ENCODE data around the gene FAM120B. TPM values are rescaled to one million over a fixed set of nuclear protein-coding genes. Genes with fewer than 3 reads are reported as not detected.

The FAM120B gene
- total RNA-seq, 2 experiments from 2014 or later = 23.9 to 25.0 TPM

DNA sequence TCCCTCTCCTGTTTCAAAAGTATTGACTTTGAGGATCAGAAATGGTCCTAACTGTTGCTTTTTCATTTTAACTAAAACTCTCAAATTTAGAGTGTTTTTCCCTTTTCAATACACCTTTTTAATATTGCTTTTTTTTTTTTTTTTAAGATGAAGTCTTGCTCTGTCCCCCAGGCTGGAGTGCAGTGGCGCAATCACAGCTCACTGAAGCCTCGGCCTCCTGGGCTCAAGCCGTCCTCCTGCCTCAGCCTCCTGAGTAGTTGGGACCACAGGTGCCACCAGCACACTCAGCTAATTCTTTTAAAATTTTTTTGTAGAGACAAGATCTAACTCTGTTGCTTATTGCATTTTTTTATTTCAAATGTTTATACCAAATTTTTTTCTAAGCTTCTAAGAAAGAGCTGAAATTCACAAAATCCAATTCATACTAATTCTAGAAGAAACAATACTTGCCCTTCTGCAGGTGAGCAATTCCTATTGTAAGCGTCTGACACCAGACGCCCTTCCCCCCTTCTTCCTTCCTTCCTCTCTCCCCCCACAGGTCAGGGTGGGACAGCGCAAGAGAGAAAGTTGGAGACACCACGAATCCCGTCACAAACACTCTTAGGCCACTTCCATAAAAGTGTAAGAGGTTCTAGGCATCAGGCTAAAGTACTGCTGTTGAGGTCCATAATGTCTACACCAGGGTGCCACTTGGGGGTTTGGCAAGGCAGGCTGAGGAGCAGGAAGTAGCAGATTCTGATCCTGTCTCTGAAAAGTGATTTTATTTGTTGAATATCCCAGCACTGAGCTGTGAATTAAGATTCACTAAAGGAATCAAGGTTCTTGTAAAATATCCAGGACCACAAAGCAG lies 28.4 kb upstream of the FAM120B start:
- Mint-ChIP-seq H3K27me3 (peaks cover 63% of the 10 kb centered on the region), H3K4me3 (no peak overlapping the region), H3K36me3 (ENCODE audit: low read depth) (no peaks in the 10 kb centered on the region), H3K27ac (no peak overlapping the region), H3K9me3 (no peaks in the 10 kb centered on the region), H3K4me1 (peaks cover 12% of the 10 kb centered on the region)
- CTCF ChIA-PET = interaction anchor here (0.6 kb wide), 1 partner anchor 10 kb away, joined by 3 read pairs; no protein-coding TSS in a partner anchor
- no peak for DNase-seq
- POLR2A ChIA-PET = no interaction called here

DNA sequence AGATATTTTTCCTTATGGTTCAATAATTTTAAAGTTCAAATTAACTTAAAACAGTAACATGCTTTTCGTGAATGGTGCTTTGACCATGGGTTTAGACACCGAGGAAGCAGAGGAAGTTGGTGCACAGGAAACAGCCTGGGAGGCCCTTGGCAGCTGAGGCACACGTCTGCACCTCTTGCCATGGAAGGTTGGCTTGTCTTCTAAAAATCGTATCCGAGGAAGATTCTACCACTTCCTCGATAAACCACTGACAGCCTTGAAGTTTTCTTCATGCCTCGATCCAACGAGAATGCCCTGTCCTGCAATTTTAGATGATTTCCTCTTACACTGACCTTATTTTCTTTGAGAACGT lies 27.8 kb upstream of the FAM120B start:
- DNase-seq = no peak
- POLR2A ChIA-PET = no interaction called here
- CTCF ChIA-PET = interaction anchor here (0.6 kb wide), 1 partner anchor 11 kb away, joined by 3 read pairs; no protein-coding TSS in a partner anchor
- Mint-ChIP-seq H3K36me3 (ENCODE audit: low read depth) (no peaks in the 10 kb centered on the region), H3K9me3 (no peaks in the 10 kb centered on the region), H3K27me3 (peaks cover 59% of the 10 kb centered on the region), H3K27ac (no peak overlapping the region), H3K4me3 (no peak overlapping the region), H3K4me1 (peaks cover 12% of the 10 kb centered on the region)

DNA sequence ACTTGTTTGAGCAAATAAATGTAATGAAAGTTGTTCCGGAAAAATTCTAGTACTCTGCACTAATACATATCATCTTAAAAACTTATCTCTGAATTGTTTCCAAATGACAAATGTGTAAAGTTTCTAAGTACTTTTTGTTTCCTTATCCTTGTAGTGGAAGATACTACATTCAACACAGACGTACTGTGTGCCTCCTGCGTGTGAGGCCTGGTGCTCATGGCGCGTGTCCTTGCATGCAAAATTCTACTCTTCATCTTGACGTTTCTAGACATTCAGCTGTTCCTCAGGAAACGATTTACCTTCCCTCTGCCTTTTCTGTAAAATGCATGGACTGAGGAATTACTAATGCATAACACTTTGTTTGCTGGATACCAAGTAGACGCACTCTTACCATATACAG lies 27.1 kb upstream of the FAM120B start:
- DNase-seq = no peak
- ChIA-PET POLR2A (interaction anchor here (1.0 kb wide), 1 partner anchor 11 kb away, joined by 3 read pairs; no protein-coding TSS in a partner anchor), CTCF (no interaction called here)
- peaks cover 54% of the 10 kb centered on the region for H3K27me3 Mint-ChIP-seq
- H3K9me3 Mint-ChIP-seq = no peaks in the 10 kb centered on the region
- H3K4me1 Mint-ChIP-seq = peaks cover 12% of the 10 kb centered on the region
- no peak overlapping the region for H3K4me3 Mint-ChIP-seq
- no peaks in the 10 kb centered on the region for H3K36me3 Mint-ChIP-seq (ENCODE audit: low read depth)
- no peak overlapping the region for H3K27ac Mint-ChIP-seq

DNA sequence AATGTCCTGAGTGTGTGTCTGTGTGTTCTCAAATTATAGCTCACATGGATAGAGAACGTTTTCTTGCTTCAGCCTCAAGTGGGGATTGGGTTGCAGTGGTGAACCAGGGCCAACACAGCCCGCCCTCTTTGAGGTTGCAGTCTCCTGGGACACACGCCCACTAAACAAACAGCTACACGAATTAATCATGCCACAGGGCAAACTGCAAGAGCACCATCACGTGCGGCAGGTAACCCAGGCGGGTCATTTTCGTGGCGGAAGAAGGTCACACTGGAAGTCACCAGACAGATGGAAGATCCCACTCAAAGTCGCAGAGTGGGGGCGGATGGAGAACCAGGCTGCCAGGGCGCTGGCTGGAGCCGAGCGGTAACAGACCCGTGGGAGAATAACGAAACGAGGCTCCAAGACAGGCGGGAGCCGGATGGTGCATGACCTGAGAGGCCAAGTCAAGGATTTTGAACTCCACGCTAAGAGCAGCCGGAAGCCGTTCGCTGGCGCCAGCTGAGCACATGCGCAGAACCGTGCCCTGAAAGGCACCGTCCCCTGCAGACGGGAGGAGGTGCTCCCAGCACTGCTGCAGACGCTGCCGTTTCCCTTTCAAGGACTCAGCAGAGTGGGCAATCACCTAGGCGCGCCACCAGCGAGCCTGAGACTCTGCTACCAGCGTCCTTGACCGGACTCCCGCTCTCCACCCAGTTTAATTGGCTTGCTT lies 26.4 kb upstream of the FAM120B start:
- DNase-seq = peak; percentile 46

DNA sequence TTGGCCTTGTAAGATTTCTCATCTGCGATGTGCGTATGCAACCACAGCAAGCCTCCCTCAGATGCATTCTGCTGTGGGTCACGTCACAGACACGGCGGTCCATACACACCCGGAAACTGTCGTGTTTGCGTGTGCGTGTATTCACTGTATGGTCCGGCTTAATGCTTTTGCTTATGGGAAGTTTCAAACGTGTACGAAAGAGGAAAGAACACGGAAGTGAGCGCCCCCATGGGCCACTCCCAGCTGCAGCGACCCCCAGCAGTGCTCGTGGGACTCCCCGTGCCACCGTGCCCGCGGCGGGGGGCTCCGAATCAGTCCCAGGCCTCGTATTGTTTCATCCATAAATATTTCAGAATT lies 25.9 kb upstream of the FAM120B start:
- no peak for DNase-seq
- peak overlapping the region; percentile 43 for H3K4me3 Mint-ChIP-seq
- ChIA-PET CTCF (no interaction called here), POLR2A (no interaction called here)
- peaks cover 53% of the 10 kb centered on the region for H3K27me3 Mint-ChIP-seq
- H3K4me1 Mint-ChIP-seq = peaks cover 12% of the 10 kb centered on the region
- H3K36me3 Mint-ChIP-seq (ENCODE audit: low read depth) = no peaks in the 10 kb centered on the region
- H3K27ac Mint-ChIP-seq = no peak overlapping the region
- no peaks in the 10 kb centered on the region for H3K9me3 Mint-ChIP-seq

More for the DNA sequence above, 26.4 kb upstream of the FAM120B start:
- POLR2A ChIA-PET = interaction anchor here (1.0 kb wide), 1 partner anchor 10 kb away, joined by 3 read pairs; no protein-coding TSS in a partner anchor
- Mint-ChIP-seq H3K4me1 (peaks cover 12% of the 10 kb centered on the region), H3K9me3 (no peaks in the 10 kb centered on the region), H3K4me3 (peak overlapping the region; percentile 43), H3K27me3 (peaks cover 54% of the 10 kb centered on the region), H3K27ac (no peak overlapping the region), H3K36me3 (ENCODE audit: low read depth) (no peaks in the 10 kb centered on the region)
- CTCF ChIA-PET = interaction anchor here (0.6 kb wide), 1 partner anchor 29 kb away, joined by 3 read pairs; no protein-coding TSS in a partner anchor

DNA sequence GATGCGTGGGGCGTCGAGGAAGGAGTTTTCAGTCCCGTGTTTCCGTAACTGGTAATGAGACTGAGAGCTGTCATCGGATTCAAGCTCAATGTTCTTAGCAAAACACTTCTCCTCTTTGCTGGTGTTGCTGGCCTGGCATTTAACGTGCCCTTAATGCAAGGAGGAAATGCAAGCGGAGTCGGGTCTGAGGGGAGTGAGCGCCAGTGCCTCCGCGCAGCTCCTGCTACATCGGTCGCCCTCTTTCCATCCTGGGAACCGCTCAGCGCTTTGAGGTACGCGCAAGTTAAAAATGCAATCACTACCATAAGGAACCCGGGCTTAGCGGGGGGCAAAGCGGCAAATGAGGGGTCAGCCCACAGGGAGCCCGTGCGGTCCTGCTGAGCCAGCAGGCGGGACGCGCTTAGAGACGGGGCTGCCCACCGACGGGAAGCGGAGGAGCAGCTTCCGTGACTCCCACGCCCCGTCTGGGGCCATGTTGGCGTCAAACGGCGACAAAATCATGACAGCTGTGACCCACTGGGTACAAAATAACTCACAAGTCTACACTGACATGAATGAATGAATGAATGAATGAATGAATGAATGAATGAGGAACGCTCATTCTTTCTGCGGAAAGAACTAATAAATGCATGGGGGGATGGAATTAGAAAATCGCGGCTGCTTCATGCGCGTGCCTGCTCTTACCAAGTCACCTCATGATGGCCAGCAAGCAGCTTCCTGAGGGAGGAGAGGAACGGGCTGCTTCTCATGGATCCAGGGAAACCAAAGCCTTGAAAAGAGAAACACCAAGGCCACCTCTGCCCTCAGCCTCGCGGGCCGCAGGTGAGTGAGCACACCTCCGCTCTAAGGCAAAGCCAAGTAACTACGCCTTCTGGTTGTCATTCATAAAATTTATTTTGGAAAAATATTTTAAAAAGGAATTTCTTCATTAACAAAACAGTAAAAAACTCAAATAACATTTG lies 24.9 kb upstream of the FAM120B start:
- Mint-ChIP-seq H3K9me3 (no peaks in the 10 kb centered on the region), H3K27ac (no peak overlapping the region), H3K4me1 (peaks cover 12% of the 10 kb centered on the region), H3K4me3 (no peak overlapping the region), H3K36me3 (ENCODE audit: low read depth) (no peaks in the 10 kb centered on the region), H3K27me3 (peaks cover 52% of the 10 kb centered on the region)
- POLR2A ChIA-PET = no interaction called here
- CTCF ChIA-PET = no interaction called here
- no peak for DNase-seq

DNA sequence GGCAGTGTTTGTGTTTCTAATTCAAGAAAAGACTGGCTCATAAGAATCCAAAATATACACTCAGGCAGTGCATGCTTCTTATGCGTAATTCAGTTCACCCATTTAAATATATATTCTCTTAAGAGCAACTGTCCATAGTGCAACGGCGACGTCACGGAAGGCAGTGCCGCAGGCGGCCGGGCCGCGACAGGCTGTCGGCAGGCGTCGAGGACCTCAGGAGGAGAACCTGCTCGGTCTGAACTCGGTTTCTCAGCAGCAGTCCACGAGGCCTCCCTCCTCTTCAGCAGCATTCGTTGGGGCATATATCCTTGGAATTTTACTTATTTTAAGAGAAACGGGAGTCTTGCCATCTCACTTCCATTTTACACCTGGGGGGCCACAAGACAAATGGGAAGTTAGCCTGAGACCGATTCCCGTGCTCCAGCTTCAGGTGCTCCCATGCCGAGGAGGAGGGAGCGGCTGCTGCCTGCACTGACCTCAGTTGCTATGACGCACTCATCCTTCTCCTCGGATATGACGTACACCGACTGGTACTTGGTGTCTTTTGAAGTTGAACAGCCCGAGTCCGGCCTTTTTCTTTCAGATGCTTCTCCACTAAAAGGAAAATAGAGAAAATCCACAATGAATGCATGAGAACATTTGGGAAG lies 23.9 kb upstream of the FAM120B start:
- DNase-seq = no peak
- ChIA-PET POLR2A (no interaction called here), CTCF (no interaction called here)
- Mint-ChIP-seq H3K4me3 (no peak overlapping the region), H3K27ac (no peak overlapping the region), H3K27me3 (peaks cover 55% of the 10 kb centered on the region), H3K4me1 (peaks cover 12% of the 10 kb centered on the region), H3K36me3 (ENCODE audit: low read depth) (no peaks in the 10 kb centered on the region), H3K9me3 (no peaks in the 10 kb centered on the region)

DNA sequence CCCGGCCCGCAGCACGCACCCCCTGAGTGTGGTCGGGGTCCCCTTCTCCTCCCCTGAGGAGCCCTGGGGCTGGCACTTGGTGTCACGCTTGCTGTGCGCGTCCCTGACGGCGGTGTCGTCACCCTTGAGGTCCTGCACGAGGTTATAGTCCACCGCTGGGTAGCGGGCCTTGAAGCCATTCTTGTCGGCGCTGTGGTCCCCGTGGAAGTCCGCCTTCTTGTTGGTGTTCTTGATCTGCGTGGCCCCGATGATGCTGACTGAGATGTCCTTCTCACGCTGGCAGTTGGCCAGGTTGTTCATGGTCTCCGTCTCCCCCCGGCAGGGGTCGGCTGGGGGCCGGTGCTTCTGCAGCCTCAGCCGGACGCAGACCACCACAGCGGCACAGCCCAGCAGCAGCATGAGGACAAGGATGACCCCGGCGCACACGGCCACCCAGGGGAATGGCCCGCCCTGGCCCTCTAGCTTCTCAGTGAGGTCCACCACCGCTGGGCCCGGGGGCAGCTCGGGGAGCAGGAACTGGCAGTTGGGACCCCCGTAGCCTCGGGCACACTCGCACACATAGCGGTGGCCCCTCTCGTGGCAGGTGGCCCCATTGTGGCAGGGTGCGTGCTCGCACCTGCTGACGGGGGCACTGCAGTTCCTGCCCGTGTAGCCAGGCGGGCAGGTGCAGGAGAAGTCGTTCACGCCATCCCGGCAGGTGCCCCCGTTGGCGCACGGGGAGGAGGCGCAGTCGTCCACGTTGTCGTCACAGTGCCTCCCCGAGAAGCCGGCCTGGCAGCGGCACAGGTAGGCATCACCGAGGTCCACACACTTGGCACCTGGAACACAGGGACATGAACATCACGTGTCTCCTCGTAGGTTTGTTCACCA lies 23.1 kb upstream of the FAM120B start:
- ChIA-PET POLR2A (no interaction called here), CTCF (no interaction called here)
- H3K4me1 Mint-ChIP-seq = peaks cover 11% of the 10 kb centered on the region
- H3K27me3 Mint-ChIP-seq = peaks cover 57% of the 10 kb centered on the region
- no peaks in the 10 kb centered on the region for H3K9me3 Mint-ChIP-seq
- no peak overlapping the region for H3K4me3 Mint-ChIP-seq
- no peak overlapping the region for H3K27ac Mint-ChIP-seq
- no peak for DNase-seq
- H3K36me3 Mint-ChIP-seq (ENCODE audit: low read depth) = no peaks in the 10 kb centered on the region

DNA sequence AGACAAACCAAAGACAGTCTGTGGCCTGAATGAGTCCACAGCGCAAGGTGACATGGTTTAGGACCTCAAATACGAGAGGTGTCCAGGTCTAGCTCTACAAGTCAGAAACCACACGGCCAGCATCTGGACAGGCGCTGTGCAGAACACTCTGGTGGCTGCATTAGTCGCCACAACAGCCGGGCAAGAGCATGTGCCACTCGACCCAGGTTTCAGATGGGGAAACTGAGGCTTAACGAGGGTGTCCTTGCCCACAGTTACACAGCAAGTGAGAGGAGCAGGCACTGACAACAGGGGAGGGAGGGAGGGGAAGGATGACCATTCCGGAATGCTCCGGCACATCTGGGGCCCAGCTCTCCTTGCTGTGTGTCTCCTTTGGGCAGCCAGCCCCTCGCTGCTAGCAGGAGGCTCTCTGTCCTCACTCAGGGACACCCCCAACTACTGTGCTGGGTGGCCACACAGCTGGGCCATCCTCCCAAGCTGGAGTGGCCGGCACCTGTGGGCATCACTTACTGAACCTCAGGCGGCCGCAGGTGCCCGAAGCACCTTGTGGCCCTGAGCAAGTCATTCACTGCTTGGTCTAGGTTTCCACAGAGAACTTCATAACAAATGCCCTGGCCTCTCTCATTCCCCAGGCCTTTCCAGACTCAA lies 22.3 kb upstream of the FAM120B start:
- Mint-ChIP-seq H3K4me1 (peaks cover 11% of the 10 kb centered on the region), H3K4me3 (no peak overlapping the region), H3K36me3 (ENCODE audit: low read depth) (peaks cover 5% of the 10 kb centered on the region), H3K27me3 (peaks cover 56% of the 10 kb centered on the region), H3K9me3 (no peaks in the 10 kb centered on the region), H3K27ac (no peak overlapping the region)
- DNase-seq = no peak
- ChIA-PET CTCF (no interaction called here), POLR2A (no interaction called here)

DNA sequence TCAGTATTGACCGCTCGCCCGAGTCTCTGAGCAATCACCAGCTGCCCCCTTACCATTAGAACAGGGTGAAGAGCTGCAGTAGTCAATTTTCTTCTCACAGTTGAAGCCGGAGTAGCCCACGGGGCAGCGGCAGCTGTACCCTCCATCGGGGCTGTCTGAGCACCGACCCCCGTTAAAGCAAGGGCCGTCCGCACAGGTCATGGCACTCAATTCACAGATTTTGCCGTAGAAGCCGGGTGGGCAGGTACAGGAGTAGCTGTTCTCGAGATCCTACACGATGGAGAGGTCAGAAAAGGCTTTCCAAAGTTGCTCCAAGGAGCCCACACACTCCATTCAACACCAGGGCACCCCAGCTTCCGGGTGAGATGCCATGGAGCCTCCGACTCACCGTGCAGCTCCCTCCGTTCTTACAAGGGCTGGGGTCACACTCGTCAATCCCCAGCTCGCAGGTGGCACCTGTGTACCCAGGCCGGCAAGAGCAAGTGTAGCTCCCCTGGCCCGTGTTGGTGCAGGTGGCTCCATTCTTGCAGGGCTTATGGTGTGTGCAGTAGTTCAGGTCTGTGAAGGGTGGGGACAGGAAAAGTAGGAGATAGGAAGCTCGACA lies 21.6 kb upstream of the FAM120B start:
- no peak overlapping the region for H3K4me3 Mint-ChIP-seq

DNA sequence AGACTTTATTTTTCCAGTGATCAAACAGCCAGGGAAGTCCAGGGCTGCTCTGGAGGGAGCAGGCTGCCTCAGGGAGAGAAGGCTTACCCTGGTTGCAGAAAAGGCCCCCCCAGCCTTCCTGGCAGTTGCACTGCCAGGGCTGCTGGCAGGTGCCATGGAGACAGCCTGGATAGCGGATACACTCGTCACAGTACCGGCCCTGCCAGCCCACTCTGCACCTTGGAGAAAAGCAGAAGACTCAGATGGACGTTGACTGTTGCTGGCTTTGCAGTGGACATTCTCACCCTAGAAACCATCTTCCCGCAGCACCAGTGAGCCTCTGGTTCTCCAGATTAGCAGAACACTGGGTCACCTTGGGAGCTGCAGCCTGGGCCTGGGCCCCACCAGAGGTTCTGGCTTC lies 21.1 kb upstream of the FAM120B start:
- Mint-ChIP-seq H3K9me3 (no peaks in the 10 kb centered on the region), H3K36me3 (ENCODE audit: low read depth) (peaks cover 5% of the 10 kb centered on the region), H3K27ac (no peak overlapping the region), H3K4me1 (peaks cover 14% of the 10 kb centered on the region), H3K4me3 (no peak overlapping the region), H3K27me3 (peaks cover 53% of the 10 kb centered on the region)
- CTCF ChIA-PET = no interaction called here
- POLR2A ChIA-PET = interaction anchor here (0.9 kb wide), 1 partner anchor 196 kb away, joined by 3 read pairs; no protein-coding TSS in a partner anchor
- no peak for DNase-seq

More for the DNA sequence above, 21.6 kb upstream of the FAM120B start:
- Mint-ChIP-seq H3K36me3 (ENCODE audit: low read depth) (peaks cover 5% of the 10 kb centered on the region), H3K27me3 (peaks cover 51% of the 10 kb centered on the region), H3K9me3 (no peaks in the 10 kb centered on the region), H3K4me1 (peaks cover 9% of the 10 kb centered on the region), H3K27ac (no peak overlapping the region)
- POLR2A ChIA-PET = interaction anchor here (0.9 kb wide), 1 partner anchor 195 kb away, joined by 3 read pairs; no protein-coding TSS in a partner anchor
- CTCF ChIA-PET = no interaction called here
- DNase-seq = no peak
